DMS153 (cell line): Measurements from ENCODE around the gene CAMTA1.
A peak's percentile ranks its signal among the peaks of the same experiment; 100 is the strongest.

Experiments used
- DNase-seq: peaks from one replicate; lab custom pipeline; 2025; lab: John Stamatoyannopoulos, UW

The CAMTA1 gene

GRCh38 chr1:7256526-7256925, 471.3 kb downstream of the CAMTA1 start:
- no peak for DNase-seq

- DNase-seq: peak; percentile 85
These were observed 472.0 kb downstream of the CAMTA1 start for GRCh38 chr1:7257225-7257624.

- no peak for DNase-seq
These were observed 473.4 kb downstream of the CAMTA1 start for GRCh38 chr1:7258589-7259135.

GRCh38 chr1:7259955-7260354, 474.7 kb downstream of the CAMTA1 start:
- no peak for DNase-seq

- DNase-seq: peak; percentile 25
These were observed 476.2 kb downstream of the CAMTA1 start for GRCh38 chr1:7261490-7261889.

GRCh38 chr1:7262611-7263010, 477.4 kb downstream of the CAMTA1 start:
- peak; percentile 97 for DNase-seq

- DNase-seq: no peak
These were observed 478.0 kb downstream of the CAMTA1 start for GRCh38 chr1:7263021-7263960.

- no peak for DNase-seq
These were observed 478.8 kb downstream of the CAMTA1 start for GRCh38 chr1:7264101-7264500.

- peak; percentile 68 for DNase-seq
These were observed 480.6 kb downstream of the CAMTA1 start for GRCh38 chr1:7265771-7266371.

- DNase-seq: no peak
These were observed 481.3 kb downstream of the CAMTA1 start for GRCh38 chr1:7266561-7266960.

- no peak for DNase-seq
These were observed 482.2 kb downstream of the CAMTA1 start for GRCh38 chr1:7267493-7267892.

- no peak for DNase-seq
These were observed 483.7 kb downstream of the CAMTA1 start for GRCh38 chr1:7268983-7269382.

- DNase-seq: no peak
These were observed 484.3 kb downstream of the CAMTA1 start for GRCh38 chr1:7269525-7269924.

GRCh38 chr1:7274256-7274655, 489.0 kb downstream of the CAMTA1 start:
- DNase-seq: no peak

- DNase-seq: peak; percentile 99
These were observed 492.8 kb downstream of the CAMTA1 start for GRCh38 chr1:7278045-7278444.

GRCh38 chr1:7278827-7279765, 493.8 kb downstream of the CAMTA1 start:
- DNase-seq: no peak

GRCh38 chr1:7279769-7280168, 494.5 kb downstream of the CAMTA1 start:
- no peak for DNase-seq

- DNase-seq: peak; percentile 26
These were observed 495.2 kb downstream of the CAMTA1 start for GRCh38 chr1:7280347-7280960.

GRCh38 chr1:7281821-7282220, 496.6 kb downstream of the CAMTA1 start:
- no peak for DNase-seq

- no peak for DNase-seq
These were observed 499.7 kb downstream of the CAMTA1 start for GRCh38 chr1:7284839-7285435.

- no peak for DNase-seq
These were observed 500.7 kb downstream of the CAMTA1 start for GRCh38 chr1:7285856-7286454.
